GM23338 (cell line): ENCODE results near the gene SPP1. TPM values are rescaled to one million over a fixed set of nuclear protein-coding genes. Genes with fewer than 3 reads are reported as not detected.

Experiments used
- ATAC-seq: fragments of 200-7000 bp; cut with Tn5 transposase; 3 replicates; pipeline ENCODE4 v1.9.1; 2020
- DNase-seq: peaks from one replicate; pipeline ENCODE4 v3.0.0-alpha.2; 2015; ENCODE audit warnings: low spot score
- H2AFZ ChIP-seq: fragments of 200-600 bp; sonication (generic); 2 replicates; pipeline ENCODE4 v1.8.0; 2016; ENCODE audit warnings: antibody characterized with exemption, mild to moderate bottlenecking, moderate library complexity
- H3F3A ChIP-seq: fragments of 200-600 bp; sonication (generic); replicated peaks from 2 replicates; pipeline ENCODE4 v1.8.0; 2017; ENCODE audit warnings: antibody characterized with exemption, mixed run types, low read depth
- H3K27ac ChIP-seq: fragments of 200-600 bp; sonication (generic); 2 replicates; pipeline ENCODE4 v1.6.1; 2016; ENCODE audit warnings: low read depth
- H3K27me3 ChIP-seq: fragments of 200-600 bp; sonication (generic); 2 replicates; pipeline ENCODE4 v1.8.0; 2016; ENCODE audit warnings: mild to moderate bottlenecking, mixed run types, moderate library complexity; ENCODE audit not compliant: insufficient read depth
- H3K36me3 ChIP-seq: fragments of 200-600 bp; sonication (generic); 2 replicates; pipeline ENCODE4 v1.8.0; 2016; ENCODE audit warnings: mild to moderate bottlenecking; ENCODE audit not compliant: insufficient read depth
- H3K4me1 ChIP-seq: fragments of 200-600 bp; sonication (generic); 2 replicates; pipeline ENCODE4 v1.8.0; 2016; ENCODE audit warnings: mild to moderate bottlenecking, moderate library complexity; ENCODE audit not compliant: insufficient read depth
- H3K4me2 ChIP-seq: fragments of 200-600 bp; sonication (generic); 2 replicates; pipeline ENCODE4 v1.7.1; 2017; ENCODE audit warnings: mixed run types
- H3K4me3 ChIP-seq: fragments of 200-600 bp; sonication (generic); 2 replicates; pipeline ENCODE4 v1.6.1; 2016; ENCODE audit warnings: mixed run types
- H3K79me2 ChIP-seq: fragments of 200-600 bp; sonication (generic); replicated peaks from 2 replicates; pipeline ENCODE4 v1.8.0; 2017; ENCODE audit warnings: mild to moderate bottlenecking; ENCODE audit not compliant: insufficient read depth
- H3K9me2 ChIP-seq: fragments of 200-600 bp; sonication (generic); 2 replicates; pipeline ENCODE4 v1.8.0; 2017; ENCODE audit not compliant: insufficient read depth
- H4K20me1 ChIP-seq: fragments of 200-600 bp; sonication (generic); replicated peaks from 2 replicates; pipeline ENCODE4 v1.8.0; 2017; ENCODE audit warnings: mild to moderate bottlenecking; ENCODE audit not compliant: insufficient read depth
- H3K27ac Mint-ChIP-seq: 2 replicates; pipeline ENCODE4 v1.8.0; 2020; ENCODE audit warnings: inconsistent platforms, mild to moderate bottlenecking, moderate library complexity, mixed read lengths
- H3K27me3 Mint-ChIP-seq: 3 replicates; pipeline ENCODE4 v1.8.0; 2022; ENCODE audit warnings: low read depth, mild to moderate bottlenecking, moderate library complexity, mixed read lengths, inconsistent platforms; ENCODE audit not compliant: insufficient read depth, poor library complexity
- H3K36me3 Mint-ChIP-seq: 3 replicates; pipeline ENCODE4 v1.8.0; 2021; ENCODE audit warnings: low read depth, mild to moderate bottlenecking, inconsistent platforms, moderate library complexity, mixed read lengths
- H3K4me1 Mint-ChIP-seq: 3 replicates; pipeline ENCODE4 v1.8.0; 2020; ENCODE audit warnings: mild to moderate bottlenecking, inconsistent platforms, mixed read lengths
- H3K4me3 Mint-ChIP-seq: 3 replicates; pipeline ENCODE4 v1.8.0; 2021; ENCODE audit warnings: moderate library complexity, mild to moderate bottlenecking, inconsistent platforms, mixed read lengths
- H3K9me3 Mint-ChIP-seq: 3 replicates; pipeline ENCODE4 v1.8.0; 2020; ENCODE audit warnings: moderate library complexity, mild to moderate bottlenecking, inconsistent platforms, mixed read lengths
- CREB1 ChIP-seq: fragments of 250-450 bp; sonication (Bioruptor Pico); IDR thresholded peaks from 2 replicates; pipeline ENCODE4 v1.5.0; 2020; ENCODE audit warnings: low read depth, mild to moderate bottlenecking, moderate library complexity
- ETS1 ChIP-seq: IDR thresholded peaks from 2 replicates; pipeline ENCODE4 v1.6.1; 2016; ENCODE audit warnings: antibody characterized with exemption
- EZH2phosphoT487 ChIP-seq: fragments of 200-600 bp; sonication (generic); IDR thresholded peaks from one replicate; pipeline ENCODE4 v1.8.1; 2018; ENCODE audit warnings: antibody characterized with exemption; ENCODE audit not compliant: unreplicated experiment
- NANOG ChIP-seq: IDR thresholded peaks from 2 replicates; pipeline ENCODE4 v1.6.1; 2016; ENCODE audit warnings: antibody characterized with exemption, borderline replicate concordance
- POLR2AphosphoS5 ChIP-seq: IDR thresholded peaks from 2 replicates; pipeline ENCODE4 v1.6.1; 2016; ENCODE audit warnings: antibody characterized with exemption, low read depth
- REST ChIP-seq: IDR thresholded peaks from one replicate; pipeline ENCODE4 v1.6.1; 2018; ENCODE audit warnings: antibody characterized with exemption; ENCODE audit not compliant: unreplicated experiment
- STAT1 ChIP-seq: IDR thresholded peaks from one replicate; pipeline ENCODE4 v1.6.1; 2016; ENCODE audit warnings: antibody characterized with exemption; ENCODE audit not compliant: unreplicated experiment
- ZNF462 ChIP-seq: fragments of 250-450 bp; sonication (Bioruptor Pico); IDR thresholded peaks from 2 replicates; pipeline ENCODE4 v1.5.0; 2020; ENCODE audit warnings: mild to moderate bottlenecking, moderate library complexity
- polyA plus RNA-seq: library from polyadenylated mRNA; unstranded; fragments of >200 nt; fragmentation: Nextera tagmentation; extraction: Ambion mirVana; gene quantifications from 2 replicates; pipeline ENCODE4 v1.2.1, GENCODE V29; 2016
- total RNA-seq: library from RNA; depleted of rRNA; stranded (reverse); fragments of >200 nt; shearing (Covaris generic); gene quantifications from 2 replicates; pipeline ENCODE4 v1.2.3, GENCODE V29; 2014

The SPP1 gene
- total and polyA plus RNA-seq, 2 experiments from 2014 or later = 41.3 to 51.3 TPM

GRCh38 chr4:87953826-87954225 is 21.7 kb upstream of the SPP1 start (continued):
- TF ChIP-seq ZNF462 (CRISPR knock-in tag) = no peak
- no peak for TF ChIP-seq CREB1 (CRISPR knock-in tag)
- no peak for TF ChIP-seq POLR2AphosphoS5
- TF ChIP-seq EZH2phosphoT487 = no peak
- no peak for TF ChIP-seq STAT1

GRCh38 chr4:87956501-87956900 is 19.0 kb upstream of the SPP1 start:
- Mint-ChIP-seq H3K27ac (no peak overlapping the region), H3K9me3 (no peaks in the 10 kb centered on the region), H3K36me3 (no peaks in the 10 kb centered on the region), H3K4me3 (no peak overlapping the region), H3K27me3 (peaks cover 6% of the 10 kb centered on the region), H3K4me1 (peaks cover 28% of the 10 kb centered on the region)
- Histone ChIP-seq H4K20me1 (no peaks in the 10 kb centered on the region), H3K4me3 (no peak overlapping the region), H3K9me2 (no peaks in the 10 kb centered on the region), H2AFZ (peak overlapping the region; percentile 1; the same call in 1 of the 2 replicates), H3K4me1 (peaks cover 23% of the 10 kb centered on the region), H3K4me2 (no peak overlapping the region), H3K79me2 (no peaks in the 10 kb centered on the region), H3F3A (no peaks in the 10 kb centered on the region), H3K36me3 (no peaks in the 10 kb centered on the region), H3K27ac (no peak overlapping the region), H3K27me3 (no peaks in the 10 kb centered on the region)
- ATAC-seq (no peak), DNase-seq (no peak)
- TF ChIP-seq ETS1 (no peak), POLR2AphosphoS5 (no peak), NANOG (no peak), EZH2phosphoT487 (no peak), REST (no peak), STAT1 (no peak), CREB1 (CRISPR knock-in tag) (no peak)
